HG03135 (cell line): ENCODE results near the gene ACTR6.

Source experiments
- ATAC-seq: cut with Tn5 transposase; IDR thresholded peaks from one replicate; pipeline ENCODE4 v1.9.1; 2021; ENCODE audit warnings: mild to moderate bottlenecking, moderate library complexity; ENCODE audit not compliant: unreplicated experiment

The ACTR6 gene

GRCh38 chr12:100265732-100266584 lies 65.3 kb downstream of the ACTR6 start:
- no peak for ATAC-seq

DNA sequence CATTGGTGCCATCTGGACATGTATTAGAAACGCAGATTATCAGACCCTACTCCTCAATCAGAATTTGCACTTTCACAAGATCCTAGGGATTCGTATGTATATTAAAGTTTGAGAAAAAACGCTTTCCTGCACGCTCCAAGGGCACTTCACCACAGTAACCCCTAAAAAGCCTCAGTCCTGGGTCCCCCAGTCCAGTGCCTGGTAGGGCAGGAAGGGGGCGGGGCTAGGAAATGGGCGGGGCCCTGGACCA lies 65.9 kb downstream of the ACTR6 start:
- ATAC-seq: peak; percentile 88

DNA sequence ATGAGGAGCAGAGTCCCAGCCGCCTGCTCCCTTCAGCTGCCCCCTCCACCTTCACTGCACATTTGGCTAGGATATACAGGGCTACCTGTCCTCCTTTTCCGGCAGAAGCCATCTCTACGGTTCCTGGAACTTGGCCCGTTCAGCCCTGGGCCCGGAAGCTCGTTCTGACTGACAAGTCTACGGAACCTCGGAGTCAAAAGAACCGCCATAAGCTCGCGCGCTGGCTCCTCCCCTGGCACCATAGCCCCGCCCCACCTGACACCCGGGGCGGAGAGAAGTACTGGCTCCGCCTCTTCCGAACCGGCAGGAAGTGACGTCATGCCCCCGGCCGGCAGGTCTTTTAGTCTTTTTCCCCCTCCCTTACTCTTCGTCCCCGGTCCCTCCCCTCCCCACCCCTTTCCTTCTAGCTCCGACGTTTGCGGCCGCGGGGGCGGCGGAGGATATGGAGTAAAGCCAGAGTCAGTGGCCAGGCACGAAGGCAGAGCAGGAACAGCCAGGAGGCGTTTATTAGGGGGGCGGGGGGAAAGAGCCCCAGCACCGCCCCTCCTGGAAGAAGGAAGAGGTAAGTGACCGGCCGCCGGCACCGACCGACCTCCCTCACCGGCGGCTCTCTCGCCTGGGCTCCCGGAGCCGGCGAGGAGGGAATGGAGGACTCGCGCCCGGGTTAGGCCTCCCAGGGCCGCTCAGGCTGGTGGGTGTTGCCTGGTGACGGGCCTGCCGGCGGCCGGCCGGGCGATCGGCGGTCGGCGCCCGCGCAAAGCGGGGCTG lies 66.4 kb downstream of the ACTR6 start, which contains the start of the genes DEPDC4 and SCYL2:
DEPDC4 (minus strand) TSS at position 245 of the 768 bp plus-strand sequence; CDS start at position 242, 3 bp downstream.
SCYL2 (plus strand) TSS at position 343 of the 768 bp plus-strand sequence. CDS start 15,794 bp downstream, outside the sequence.
- peak; percentile 94 for ATAC-seq

GRCh38 chr12:100267603-100268281 lies 67.1 kb downstream of the ACTR6 start:
- peak; percentile 8 for ATAC-seq

- no peak for ATAC-seq
These were observed 68.4 kb downstream of the ACTR6 start for GRCh38 chr12:100268835-100269564.

- ATAC-seq: no peak
These were observed 73.2 kb downstream of the ACTR6 start for GRCh38 chr12:100273782-100274181.
